ENCODE data around the gene CACNA1C. TPM values are rescaled to one million over a fixed set of nuclear protein-coding genes. Genes with fewer than 3 reads are reported as not detected.
A peak's percentile ranks its signal among the peaks of the same experiment; 100 is the strongest.

CACNA1C gene
- total and polyA plus RNA-seq, 2 donors (not counting 1 experiment from before 2014, with no cell fraction given) = 7.6 to 11.4 TPM

- Histone ChIP-seq H3K79me2 (ENCODE audit: control insufficient read depth, insufficient read depth, low read length) (no peaks in the 10 kb centered on the region), H3K27me3 (ENCODE audit: control insufficient read depth, insufficient read depth, low read length) (no peaks in the 10 kb centered on the region), H3K4me2 (ENCODE audit: extremely low read depth, insufficient read depth, low read length) (no peak overlapping the region), H2AFZ (ENCODE audit: low read length) (no peak overlapping the region), H3K9ac (ENCODE audit: insufficient read depth, low read length) (no peak overlapping the region), H3K4me1 (ENCODE audit: control insufficient read depth, extremely low read depth, insufficient read depth, low read length) (peaks cover 48% of the 10 kb centered on the region), H4K20me1 (ENCODE audit: control insufficient read depth, extremely low read depth, insufficient read depth, low read length) (no peaks in the 10 kb centered on the region), H3K27ac (ENCODE audit: insufficient read depth, low read length) (peak overlapping the region; percentile 22), H3K36me3 (ENCODE audit: control insufficient read depth, insufficient read depth, low read length) (no peaks in the 10 kb centered on the region), H3K4me3 (replicated peaks in 1 of 4; ENCODE audit: control extremely low read depth in 1 of 4, insufficient read depth in 1 of 4, low read depth in 3 of 4, low read length in 4 of 4) (no peak overlapping the region), H3K9me3 (ENCODE audit: control insufficient read depth, insufficient read depth, low read depth, low read length) (no peaks in the 10 kb centered on the region)
- DNase-seq (ENCODE audit: low read depth in 2 of 2) = no peak
- no peak for TF ChIP-seq EZH2 (IDR thresholded peaks at IDR 0.05; ENCODE audit: low read length, missing control alignments)
- TF ChIP-seq CTCF (conservative IDR thresholded peaks at IDR 0.05 in 1 of 2, IDR thresholded peaks at IDR 0.05 in 1 of 2; ENCODE audit: low read depth in 1 of 2, low read length in 2 of 2) = no peak
These were observed 234.4 kb downstream of the CACNA1C start for GRCh38 chr12:2287151-2287550.

- no peak for TF ChIP-seq EZH2 (IDR thresholded peaks at IDR 0.05; ENCODE audit: low read length, missing control alignments)
- no peak for TF ChIP-seq CTCF (conservative IDR thresholded peaks at IDR 0.05 in 1 of 2, IDR thresholded peaks at IDR 0.05 in 1 of 2; ENCODE audit: low read depth in 1 of 2, low read length in 2 of 2)
- no peaks in the 10 kb centered on the region for H4K20me1 ChIP-seq (ENCODE audit: control insufficient read depth, extremely low read depth, insufficient read depth, low read length)
- H3K36me3 ChIP-seq (ENCODE audit: control insufficient read depth, insufficient read depth, low read length) = no peaks in the 10 kb centered on the region
- H3K9ac ChIP-seq (ENCODE audit: insufficient read depth, low read length) = no peak overlapping the region
- H3K27ac ChIP-seq (ENCODE audit: insufficient read depth, low read length) = peak overlapping the region; percentile 22
- H3K79me2 ChIP-seq (ENCODE audit: control insufficient read depth, insufficient read depth, low read length) = no peaks in the 10 kb centered on the region
- no peaks in the 10 kb centered on the region for H3K27me3 ChIP-seq (ENCODE audit: control insufficient read depth, insufficient read depth, low read length)
- no peak overlapping the region for H2AFZ ChIP-seq (ENCODE audit: low read length)
- no peak overlapping the region for H3K4me3 ChIP-seq (replicated peaks in 1 of 4; ENCODE audit: control extremely low read depth in 1 of 4, insufficient read depth in 1 of 4, low read depth in 3 of 4, low read length in 4 of 4)
- H3K4me1 ChIP-seq (ENCODE audit: control insufficient read depth, extremely low read depth, insufficient read depth, low read length) = peaks cover 48% of the 10 kb centered on the region
- no peaks in the 10 kb centered on the region for H3K9me3 ChIP-seq (ENCODE audit: control insufficient read depth, insufficient read depth, low read depth, low read length)
- H3K4me2 ChIP-seq (ENCODE audit: extremely low read depth, insufficient read depth, low read length) = no peak overlapping the region
- DNase-seq (ENCODE audit: low read depth in 2 of 2) = no peak
These were observed 234.8 kb downstream of the CACNA1C start for GRCh38 chr12:2287589-2287988.

- H3K36me3 ChIP-seq (ENCODE audit: control insufficient read depth, insufficient read depth, low read length) = no peaks in the 10 kb centered on the region
- no peaks in the 10 kb centered on the region for H3K27me3 ChIP-seq (ENCODE audit: control insufficient read depth, insufficient read depth, low read length)
- TF ChIP-seq CTCF (conservative IDR thresholded peaks at IDR 0.05 in 1 of 2, IDR thresholded peaks at IDR 0.05 in 1 of 2; ENCODE audit: low read depth in 1 of 2, low read length in 2 of 2) (no peak), EZH2 (IDR thresholded peaks at IDR 0.05; ENCODE audit: low read length, missing control alignments) (no peak)
- H3K9ac ChIP-seq (ENCODE audit: insufficient read depth, low read length) = no peak overlapping the region
- H4K20me1 ChIP-seq (ENCODE audit: control insufficient read depth, extremely low read depth, insufficient read depth, low read length) = no peaks in the 10 kb centered on the region
- no peaks in the 10 kb centered on the region for H3K9me3 ChIP-seq (ENCODE audit: control insufficient read depth, insufficient read depth, low read depth, low read length)
- peaks cover 48% of the 10 kb centered on the region for H3K4me1 ChIP-seq (ENCODE audit: control insufficient read depth, extremely low read depth, insufficient read depth, low read length)
- no peak overlapping the region for H3K27ac ChIP-seq (ENCODE audit: insufficient read depth, low read length)
- no peak overlapping the region for H2AFZ ChIP-seq (ENCODE audit: low read length)
- H3K4me2 ChIP-seq (ENCODE audit: extremely low read depth, insufficient read depth, low read length) = no peak overlapping the region
- peak; percentile 57 to 64 for DNase-seq (ENCODE audit: low read depth in 2 of 2)
- H3K79me2 ChIP-seq (ENCODE audit: control insufficient read depth, insufficient read depth, low read length) = no peaks in the 10 kb centered on the region
- H3K4me3 ChIP-seq (replicated peaks in 1 of 4; ENCODE audit: control extremely low read depth in 1 of 4, insufficient read depth in 1 of 4, low read depth in 3 of 4, low read length in 4 of 4) = no peak overlapping the region
These were observed 235.2 kb downstream of the CACNA1C start for GRCh38 chr12:2288001-2288400.
